ENCODE results near the gene RABEP1. TPM values are rescaled to one million over a fixed set of nuclear protein-coding genes. Genes with fewer than 3 reads are reported as not detected.

RABEP1 gene
- total RNA-seq, 1 donor from 2014 or later = 44.2 TPM

GRCh38 chr17:5330981-5331380, 48.9 kb downstream of the RABEP1 start:
- Histone ChIP-seq H3K9me3 (no peaks in the 10 kb centered on the region), H3K36me3 (peaks cover 37% of the 10 kb centered on the region), H3K4me1 (no peaks in the 10 kb centered on the region), H3K27ac (no peak overlapping the region), H3K4me3 (no peak overlapping the region), H3K27me3 (ENCODE audit: low read depth) (no peaks in the 10 kb centered on the region)
- TF ChIP-seq, protein P1, sequence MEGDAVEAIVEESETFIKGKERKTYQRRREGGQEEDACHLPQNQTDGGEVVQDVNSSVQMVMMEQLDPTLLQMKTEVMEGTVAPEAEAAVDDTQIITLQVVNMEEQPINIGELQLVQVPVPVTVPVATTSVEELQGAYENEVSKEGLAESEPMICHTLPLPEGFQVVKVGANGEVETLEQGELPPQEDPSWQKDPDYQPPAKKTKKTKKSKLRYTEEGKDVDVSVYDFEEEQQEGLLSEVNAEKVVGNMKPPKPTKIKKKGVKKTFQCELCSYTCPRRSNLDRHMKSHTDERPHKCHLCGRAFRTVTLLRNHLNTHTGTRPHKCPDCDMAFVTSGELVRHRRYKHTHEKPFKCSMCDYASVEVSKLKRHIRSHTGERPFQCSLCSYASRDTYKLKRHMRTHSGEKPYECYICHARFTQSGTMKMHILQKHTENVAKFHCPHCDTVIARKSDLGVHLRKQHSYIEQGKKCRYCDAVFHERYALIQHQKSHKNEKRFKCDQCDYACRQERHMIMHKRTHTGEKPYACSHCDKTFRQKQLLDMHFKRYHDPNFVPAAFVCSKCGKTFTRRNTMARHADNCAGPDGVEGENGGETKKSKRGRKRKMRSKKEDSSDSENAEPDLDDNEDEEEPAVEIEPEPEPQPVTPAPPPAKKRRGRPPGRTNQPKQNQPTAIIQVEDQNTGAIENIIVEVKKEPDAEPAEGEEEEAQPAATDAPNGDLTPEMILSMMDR (IDR thresholded peaks at IDR 0.05) = no peak
- DNase-seq (no peak), ATAC-seq (no peak)
- intact Hi-C loops (cut with DNase I) = no loop called here

DNA sequence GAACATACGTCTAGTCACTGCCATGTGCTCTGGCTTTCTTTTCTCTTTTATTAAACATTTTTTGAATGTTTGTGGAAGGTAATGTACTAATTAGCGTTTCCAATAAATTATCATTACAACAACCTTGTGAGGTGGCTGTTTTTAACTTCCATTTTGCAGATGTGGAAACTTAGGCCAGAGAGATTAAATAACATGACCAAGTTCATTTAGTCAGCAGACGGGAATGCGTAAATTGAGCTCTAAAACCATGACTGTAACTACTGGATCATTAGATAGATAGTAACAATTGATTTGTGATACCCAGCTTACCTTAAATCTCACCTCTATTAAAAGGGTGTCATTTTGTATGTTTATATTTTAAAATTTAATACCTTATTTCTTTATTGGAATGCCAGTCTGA, 49.4 kb downstream of the RABEP1 start:
- Histone ChIP-seq H3K36me3 (peaks cover 39% of the 10 kb centered on the region), H3K27me3 (ENCODE audit: low read depth) (no peaks in the 10 kb centered on the region), H3K4me3 (no peak overlapping the region), H3K27ac (no peak overlapping the region), H3K9me3 (no peaks in the 10 kb centered on the region), H3K4me1 (no peaks in the 10 kb centered on the region)
- TF ChIP-seq, protein P1 (IDR thresholded peaks at IDR 0.05) = no peak
- intact Hi-C loops (cut with DNase I) = no loop called here
- DNase-seq (no peak), ATAC-seq (no peak)

GRCh38 chr17:5344914-5345313, 62.8 kb downstream of the RABEP1 start:
- intact Hi-C loops (cut with DNase I) = no loop called here
- DNase-seq (no peak), ATAC-seq (no peak)
- Histone ChIP-seq H3K9me3 (no peaks in the 10 kb centered on the region), H3K4me3 (no peak overlapping the region), H3K27me3 (ENCODE audit: low read depth) (no peaks in the 10 kb centered on the region), H3K4me1 (no peaks in the 10 kb centered on the region), H3K36me3 (peaks cover 52% of the 10 kb centered on the region), H3K27ac (no peak overlapping the region)
- TF ChIP-seq, protein P1 (IDR thresholded peaks at IDR 0.05) = no peak

- no peaks in the 10 kb centered on the region for H3K27me3 ChIP-seq (ENCODE audit: low read depth)
- no peak overlapping the region for H3K27ac ChIP-seq
- intact Hi-C loops (cut with DNase I) = no loop called here
- DNase-seq (no peak), ATAC-seq (no peak)
- H3K4me3 ChIP-seq = no peak overlapping the region
- H3K9me3 ChIP-seq = no peaks in the 10 kb centered on the region
- no peaks in the 10 kb centered on the region for H3K4me1 ChIP-seq
- TF ChIP-seq, protein P1 (IDR thresholded peaks at IDR 0.05) = no peak
- peaks cover 93% of the 10 kb centered on the region for H3K36me3 ChIP-seq
Measured at GRCh38 chr17:5352681-5353289, 70.7 kb downstream of the RABEP1 start.

DNA sequence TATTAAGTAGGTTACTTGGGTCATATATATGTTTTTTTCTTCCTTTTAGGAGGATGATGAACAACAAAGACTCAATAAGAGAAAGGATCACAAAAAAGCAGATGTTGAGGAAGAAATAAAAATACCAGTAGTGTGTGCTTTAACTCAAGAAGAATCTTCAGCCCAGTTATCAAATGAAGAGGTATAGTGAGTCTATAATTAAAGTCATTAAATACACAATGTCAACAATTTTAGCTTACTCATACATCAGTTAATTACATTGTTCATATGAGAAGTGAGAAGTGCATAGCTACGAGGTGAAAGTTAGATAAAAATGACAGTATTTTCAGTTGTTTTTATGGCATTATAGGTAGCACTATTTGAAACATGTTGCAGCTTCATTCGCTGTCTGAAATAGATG, 72.2 kb downstream of the RABEP1 start:
- Histone ChIP-seq H3K36me3 (peaks cover 93% of the 10 kb centered on the region), H3K4me3 (no peak overlapping the region), H3K27ac (no peak overlapping the region), H3K27me3 (ENCODE audit: low read depth) (no peaks in the 10 kb centered on the region), H3K4me1 (no peaks in the 10 kb centered on the region), H3K9me3 (no peaks in the 10 kb centered on the region)
- no peak for ATAC-seq
- TF ChIP-seq, protein P1 (IDR thresholded peaks at IDR 0.05) = no peak
- DNase-seq = no peak
- intact Hi-C loops (cut with DNase I) = no loop called here
